Mononuclear cell (primary cell): ENCODE measurements around the gene ITPR3. TPM values are rescaled to one million over a fixed set of nuclear protein-coding genes. Genes with fewer than 3 reads are reported as not detected.

ENCODE experiments used
- H3K27me3 ChIP-seq: 2 replicates; pipeline ENCODE4 v1.6.0; 2011; ENCODE audit warnings: low read length, control low read depth; ENCODE audit not compliant: insufficient read depth
- H3K4me1 ChIP-seq: 2 replicates; pipeline ENCODE4 v1.5.1; 2011; ENCODE audit warnings: mild to moderate bottlenecking, low read length, control low read depth; ENCODE audit not compliant: insufficient read depth
- H3K4me3 ChIP-seq: 2 replicates; pipeline ENCODE4 v1.5.1; 2011; ENCODE audit warnings: mild to moderate bottlenecking, low read length, moderate library complexity
- H3K9me3 ChIP-seq: 2 replicates; pipeline ENCODE4 v1.5.1; 2011; ENCODE audit warnings: low read depth, mild to moderate bottlenecking, control low read depth, low read length
- total RNA-seq: library from RNA; depleted of rRNA; stranded (reverse); fragments of >200 nt; gene quantifications from one replicate; pipeline ENCODE4 v1.2.3, GENCODE V29; 2012

ITPR3 gene
- total RNA-seq, 1 donor: 13.6 TPM

DNA sequence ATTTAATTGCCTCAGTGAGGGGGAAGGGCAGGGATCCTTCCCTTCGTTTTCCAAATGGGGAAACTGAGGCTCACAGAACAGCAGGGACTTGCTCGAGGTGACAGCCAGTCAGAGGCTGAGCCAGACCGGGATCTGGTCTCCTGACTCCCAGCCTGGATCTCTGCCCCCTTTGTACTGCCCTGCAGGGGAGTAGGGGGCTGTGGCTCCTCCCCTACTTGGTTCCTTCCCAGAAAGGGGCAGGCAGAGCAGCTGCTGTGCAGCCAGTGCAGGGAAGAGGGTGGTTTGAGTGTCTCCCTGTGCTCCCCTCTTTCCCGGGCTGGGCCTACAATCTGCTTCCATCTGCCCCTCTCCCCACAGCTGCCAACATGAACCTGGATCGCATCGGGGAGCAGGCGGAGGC is 52.7 kb downstream of the ITPR3 start:
- H3K27me3 ChIP-seq: no peaks in the 10 kb centered on the region
- peaks cover under 1% of the 10 kb centered on the region for H3K4me1 ChIP-seq
- no peak overlapping the region for H3K4me3 ChIP-seq
- no peaks in the 10 kb centered on the region for H3K9me3 ChIP-seq

DNA sequence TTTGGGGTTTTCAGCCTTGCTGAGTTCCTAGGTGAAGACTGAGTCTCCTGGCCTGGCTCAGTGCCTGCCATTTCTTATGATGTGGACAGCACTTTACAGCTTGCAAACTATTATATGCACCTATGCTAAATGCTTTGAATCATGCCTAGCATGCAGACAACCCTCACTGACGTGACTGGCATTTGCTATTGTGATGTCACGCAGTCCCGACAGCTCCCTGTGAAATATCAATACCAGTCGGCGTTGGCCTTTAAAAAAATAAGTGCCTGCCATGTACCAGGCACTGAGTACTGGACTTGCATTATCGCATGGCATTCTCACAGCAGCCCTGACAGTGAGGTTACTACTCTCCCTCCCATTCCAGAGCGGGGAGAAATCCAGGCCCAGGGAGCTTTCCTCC is 54.8 kb downstream of the ITPR3 start:
- Histone ChIP-seq H3K9me3 (no peaks in the 10 kb centered on the region), H3K4me3 (no peak overlapping the region), H3K27me3 (no peaks in the 10 kb centered on the region), H3K4me1 (no peaks in the 10 kb centered on the region)

DNA sequence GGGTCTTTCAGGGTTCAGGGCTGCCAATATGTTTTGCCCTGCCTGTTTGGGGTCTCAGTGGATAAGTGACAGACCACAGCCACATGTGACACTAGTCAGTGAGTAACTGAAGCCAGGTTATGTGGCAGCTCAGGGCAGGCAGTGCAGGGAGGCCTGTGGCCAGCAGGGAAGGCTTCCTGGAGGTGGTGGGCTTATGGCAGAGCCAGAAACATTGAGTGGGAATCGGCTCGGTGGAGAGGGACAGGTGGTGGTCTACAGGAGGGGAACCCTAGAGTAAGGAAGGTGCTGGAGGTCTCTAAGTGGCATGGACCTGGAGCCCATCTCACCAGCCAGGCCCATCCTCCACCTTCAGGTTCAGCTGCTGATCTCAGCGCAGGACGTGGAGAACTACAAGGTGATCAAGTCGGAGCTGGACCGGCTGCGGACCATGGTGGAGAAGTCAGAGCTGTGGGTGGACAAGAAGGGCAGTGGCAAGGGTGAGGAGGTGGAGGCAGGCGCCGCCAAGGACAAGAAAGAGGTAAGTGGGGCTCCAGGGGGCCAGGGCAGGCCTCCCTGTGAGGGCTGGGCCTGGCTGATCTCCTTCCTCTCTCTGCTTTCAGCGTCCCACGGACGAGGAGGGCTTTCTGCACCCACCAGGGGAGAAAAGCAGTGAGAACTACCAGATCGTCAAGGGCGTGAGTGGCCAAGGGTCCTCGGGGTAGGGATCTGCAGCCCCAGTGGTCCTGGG is 55.5 kb downstream of the ITPR3 start:
- H3K4me3 ChIP-seq: no peak overlapping the region
- no peaks in the 10 kb centered on the region for H3K4me1 ChIP-seq
- no peaks in the 10 kb centered on the region for H3K9me3 ChIP-seq
- no peaks in the 10 kb centered on the region for H3K27me3 ChIP-seq

DNA sequence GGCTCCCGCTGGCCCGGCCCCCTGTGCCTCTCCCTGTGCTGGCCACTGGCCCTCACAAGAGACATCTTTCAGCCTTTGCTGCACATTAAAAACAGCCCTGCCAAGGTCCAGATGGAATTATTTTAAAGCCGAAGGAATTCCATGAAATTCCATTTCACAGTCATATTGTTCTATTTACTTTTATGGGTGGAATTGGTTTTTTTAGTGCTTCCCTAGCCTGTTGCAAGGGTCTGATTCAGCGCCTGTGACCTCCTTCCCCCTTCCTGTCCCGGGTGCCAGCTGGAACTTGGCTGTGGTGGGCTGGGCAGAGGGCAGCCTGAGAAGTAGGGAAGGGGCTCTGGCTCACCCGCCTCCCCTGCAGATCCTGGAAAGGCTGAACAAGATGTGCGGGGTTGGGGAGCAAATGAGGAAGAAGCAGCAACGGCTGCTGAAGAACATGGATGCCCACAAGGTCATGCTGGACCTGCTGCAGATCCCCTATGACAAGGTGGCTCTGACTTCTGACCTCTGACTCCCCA is 56.1 kb downstream of the ITPR3 start:
- no peaks in the 10 kb centered on the region for H3K4me1 ChIP-seq
- H3K4me3 ChIP-seq: no peak overlapping the region
- no peaks in the 10 kb centered on the region for H3K9me3 ChIP-seq
- no peaks in the 10 kb centered on the region for H3K27me3 ChIP-seq

DNA sequence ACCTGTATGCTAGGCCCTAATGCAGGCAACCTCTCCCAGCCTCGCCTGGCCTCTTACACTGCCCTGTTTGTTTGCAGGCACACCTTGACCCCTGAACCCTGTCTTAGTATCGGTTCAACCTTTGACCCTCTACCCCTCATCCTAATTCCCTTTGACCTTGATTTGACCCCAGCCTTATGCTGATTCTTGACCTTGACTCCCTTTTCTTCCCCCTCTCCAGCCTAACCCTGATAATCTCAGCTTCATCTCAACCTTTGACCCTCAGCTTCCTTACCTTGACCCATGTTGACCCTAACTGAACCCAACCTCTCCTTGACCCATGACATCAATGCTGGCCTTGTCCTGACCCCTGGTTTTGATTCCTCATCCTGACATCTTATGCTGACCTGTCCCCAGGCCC is 56.6 kb downstream of the ITPR3 start:
- Histone ChIP-seq H3K4me3 (no peak overlapping the region), H3K27me3 (no peaks in the 10 kb centered on the region), H3K9me3 (no peaks in the 10 kb centered on the region), H3K4me1 (no peaks in the 10 kb centered on the region)

DNA sequence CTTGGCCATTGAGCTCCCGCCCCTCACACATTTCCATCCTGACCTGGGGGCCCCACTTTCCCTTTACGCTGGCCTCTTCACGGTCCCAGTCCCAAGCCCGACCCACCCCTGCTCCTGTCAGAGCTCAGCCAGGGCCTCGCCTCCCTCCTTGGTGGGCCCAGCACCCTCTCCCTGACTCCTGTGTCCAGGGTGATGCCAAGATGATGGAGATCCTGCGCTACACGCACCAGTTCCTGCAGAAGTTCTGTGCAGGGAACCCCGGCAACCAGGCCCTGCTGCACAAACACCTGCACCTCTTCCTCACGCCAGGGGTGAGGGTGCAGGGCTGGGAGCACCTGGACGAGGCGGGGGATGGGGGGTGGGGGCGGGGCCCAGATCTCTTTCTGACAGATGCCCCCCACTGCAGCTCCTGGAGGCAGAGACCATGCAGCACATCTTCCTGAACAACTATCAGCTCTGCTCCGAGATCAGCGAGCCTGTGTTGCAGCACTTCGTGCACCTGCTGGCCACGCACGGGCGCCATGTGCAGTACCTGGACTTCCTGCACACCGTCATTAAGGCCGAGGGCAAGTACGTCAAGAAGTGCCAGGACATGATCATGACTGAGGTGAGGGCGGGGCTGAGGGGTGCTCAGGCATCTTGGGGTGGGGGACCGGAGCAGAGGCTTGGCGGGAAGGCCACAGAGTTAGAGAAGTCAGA is 57.3 kb downstream of the ITPR3 start:
- no peaks in the 10 kb centered on the region for H3K4me1 ChIP-seq
- no peak overlapping the region for H3K4me3 ChIP-seq
- H3K9me3 ChIP-seq: no peaks in the 10 kb centered on the region
- H3K27me3 ChIP-seq: no peaks in the 10 kb centered on the region

DNA sequence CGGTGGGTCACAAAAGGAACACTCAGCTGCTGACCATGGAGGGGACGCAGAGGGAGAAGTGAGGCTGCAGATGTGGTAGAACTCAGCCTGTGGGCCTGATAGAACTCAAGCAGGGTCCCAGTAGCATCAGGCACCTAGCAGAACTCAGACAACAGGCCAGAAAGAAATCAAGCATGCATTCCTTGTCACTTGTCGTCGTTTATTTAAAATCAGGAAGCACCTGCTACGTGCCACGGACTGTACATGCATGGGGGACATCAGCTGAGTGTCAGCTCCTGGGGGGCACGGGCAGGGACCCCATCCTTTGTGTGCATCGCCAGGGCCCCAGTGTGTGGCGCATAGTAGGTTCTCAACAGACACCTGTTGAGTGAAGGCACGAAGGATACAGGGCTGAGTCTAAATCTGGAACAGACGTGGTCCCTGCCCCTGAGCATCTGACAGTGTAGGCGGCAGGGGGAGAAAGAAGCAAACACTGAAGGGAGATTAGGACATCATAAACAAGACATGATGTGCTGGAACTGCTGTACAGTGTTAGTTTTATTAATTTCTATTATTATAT is 57.9 kb downstream of the ITPR3 start:
- Histone ChIP-seq H3K4me1 (no peaks in the 10 kb centered on the region), H3K4me3 (no peak overlapping the region), H3K9me3 (no peaks in the 10 kb centered on the region), H3K27me3 (no peaks in the 10 kb centered on the region)

DNA sequence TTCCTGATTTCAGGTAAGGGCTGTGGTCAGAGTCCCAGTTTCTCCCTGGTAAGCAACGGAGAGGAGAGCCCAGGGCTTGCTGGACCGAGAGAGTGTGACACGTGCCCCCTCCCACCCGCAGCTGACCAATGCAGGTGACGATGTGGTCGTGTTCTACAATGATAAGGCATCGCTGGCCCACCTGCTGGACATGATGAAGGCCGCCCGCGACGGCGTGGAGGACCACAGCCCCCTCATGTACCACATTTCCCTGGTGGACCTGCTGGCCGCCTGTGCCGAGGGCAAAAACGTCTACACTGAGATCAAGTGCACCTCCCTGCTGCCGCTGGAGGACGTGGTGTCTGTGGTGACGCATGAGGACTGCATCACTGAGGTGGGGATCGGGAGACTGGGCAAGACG is 58.6 kb downstream of the ITPR3 start:
- Histone ChIP-seq H3K4me3 (no peak overlapping the region), H3K4me1 (no peaks in the 10 kb centered on the region), H3K27me3 (no peaks in the 10 kb centered on the region), H3K9me3 (no peaks in the 10 kb centered on the region)

DNA sequence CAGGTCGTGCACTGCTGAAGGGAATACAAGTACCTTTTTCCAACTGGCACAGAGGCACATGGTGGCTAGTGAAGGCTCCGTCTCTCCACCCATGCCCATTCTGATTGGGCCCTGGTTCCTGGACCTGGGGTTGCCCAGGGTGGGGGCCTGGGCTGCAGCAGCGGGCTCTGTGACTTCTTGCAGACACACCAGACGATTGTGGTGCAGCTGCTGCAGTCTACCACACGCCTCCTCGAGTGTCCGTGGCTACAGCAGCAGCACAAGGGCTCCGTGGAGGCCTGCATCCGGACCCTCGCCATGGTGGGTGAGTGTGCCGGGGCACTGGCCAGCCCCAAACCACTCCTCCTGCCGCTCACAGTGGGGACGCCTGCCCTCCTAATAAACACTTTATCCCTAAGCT is 61.2 kb downstream of the ITPR3 start:
- H3K9me3 ChIP-seq: no peaks in the 10 kb centered on the region

DNA sequence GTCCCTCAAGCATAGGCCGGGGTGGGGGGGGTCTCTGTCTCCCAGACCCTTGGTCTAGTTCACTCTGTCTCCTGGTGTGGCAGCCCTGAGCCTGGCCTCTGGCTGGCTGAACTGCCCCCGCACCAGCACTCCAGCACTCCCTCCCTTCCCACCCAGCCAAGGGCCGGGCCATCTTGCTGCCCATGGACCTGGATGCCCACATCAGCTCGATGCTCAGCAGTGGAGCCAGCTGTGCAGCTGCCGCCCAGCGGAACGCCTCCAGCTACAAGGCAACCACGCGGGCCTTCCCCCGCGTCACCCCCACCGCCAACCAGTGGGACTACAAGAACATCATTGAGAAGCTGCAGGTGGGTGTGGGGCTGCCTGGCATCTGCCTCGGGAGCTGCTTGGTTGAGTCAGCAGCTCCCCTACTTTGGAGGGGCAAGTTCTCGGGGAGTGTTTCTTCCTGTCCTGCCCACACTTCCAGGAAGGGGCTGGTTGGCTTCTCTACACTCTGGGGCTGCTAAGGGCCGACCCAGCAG is 62.0 kb downstream of the ITPR3 start:
- H3K9me3 ChIP-seq: no peaks in the 10 kb centered on the region
- no peaks in the 10 kb centered on the region for H3K4me1 ChIP-seq
- H3K4me3 ChIP-seq: no peak overlapping the region
- H3K27me3 ChIP-seq: no peaks in the 10 kb centered on the region

More for the DNA sequence above, 61.2 kb downstream of the ITPR3 start:
- no peaks in the 10 kb centered on the region for H3K27me3 ChIP-seq
- H3K4me3 ChIP-seq: no peak overlapping the region
- H3K4me1 ChIP-seq: no peaks in the 10 kb centered on the region

DNA sequence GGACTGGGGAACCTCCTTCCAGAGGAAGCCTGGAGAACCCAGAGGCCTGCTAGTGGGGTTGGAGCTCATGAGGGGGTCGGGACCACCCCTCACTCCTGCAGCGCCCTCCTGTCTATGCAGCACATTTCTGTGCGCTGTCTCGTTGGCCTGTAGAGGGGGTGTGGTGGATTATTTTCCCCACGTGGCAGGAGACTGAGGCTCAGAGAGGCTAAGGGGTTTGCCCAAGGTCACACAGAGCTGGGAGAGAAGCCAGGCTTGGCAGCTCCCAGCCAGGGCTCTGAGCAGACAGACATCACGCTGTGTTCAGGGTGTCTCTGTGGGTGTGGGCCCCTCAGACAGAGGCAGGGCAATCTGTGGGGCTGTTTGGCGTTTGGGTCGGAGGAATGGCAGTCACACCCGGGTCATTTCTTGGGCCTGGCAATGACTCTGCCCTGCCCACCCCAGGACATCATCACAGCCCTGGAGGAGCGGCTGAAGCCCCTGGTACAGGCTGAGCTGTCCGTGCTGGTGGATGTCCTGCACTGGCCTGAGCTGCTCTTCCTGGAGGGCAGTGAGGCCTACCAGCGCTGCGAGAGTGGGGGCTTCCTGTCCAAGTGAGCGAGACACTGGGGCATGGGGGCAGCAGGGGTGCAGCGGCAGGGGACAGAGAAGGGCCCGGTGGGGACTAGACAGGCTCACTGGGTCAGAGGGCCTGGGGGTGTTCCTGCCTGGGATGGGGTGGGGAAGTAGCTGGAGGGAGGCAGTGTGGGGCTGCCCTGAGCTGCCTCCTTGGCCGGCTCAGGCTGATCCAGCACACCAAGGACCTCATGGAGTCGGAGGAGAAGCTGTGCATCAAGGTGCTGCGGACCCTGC is 62.7 kb downstream of the ITPR3 start:
- no peaks in the 10 kb centered on the region for H3K9me3 ChIP-seq
- no peaks in the 10 kb centered on the region for H3K27me3 ChIP-seq
- H3K4me3 ChIP-seq: no peak overlapping the region
- H3K4me1 ChIP-seq: no peaks in the 10 kb centered on the region

DNA sequence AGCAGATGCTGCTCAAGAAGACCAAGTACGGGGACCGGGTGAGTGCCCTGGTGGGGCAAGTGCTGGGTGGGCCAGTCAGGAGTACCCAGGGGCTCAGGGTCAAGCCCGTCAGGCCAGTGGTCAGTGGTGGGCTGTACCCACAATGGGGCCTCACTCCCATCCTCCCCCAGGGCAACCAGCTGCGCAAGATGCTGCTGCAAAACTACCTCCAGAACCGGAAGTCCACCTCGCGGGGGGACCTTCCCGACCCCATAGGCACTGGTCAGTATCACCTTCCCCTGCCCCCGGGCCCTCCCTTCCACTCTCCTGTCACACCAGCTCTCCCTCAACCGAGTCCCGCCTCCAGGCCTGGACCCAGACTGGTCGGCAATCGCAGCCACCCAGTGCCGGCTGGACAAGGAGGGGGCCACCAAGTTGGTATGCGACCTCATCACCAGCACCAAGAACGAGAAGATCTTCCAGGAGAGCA is 63.3 kb downstream of the ITPR3 start:
- Histone ChIP-seq H3K9me3 (no peaks in the 10 kb centered on the region), H3K27me3 (no peaks in the 10 kb centered on the region), H3K4me1 (no peaks in the 10 kb centered on the region), H3K4me3 (no peak overlapping the region)

DNA sequence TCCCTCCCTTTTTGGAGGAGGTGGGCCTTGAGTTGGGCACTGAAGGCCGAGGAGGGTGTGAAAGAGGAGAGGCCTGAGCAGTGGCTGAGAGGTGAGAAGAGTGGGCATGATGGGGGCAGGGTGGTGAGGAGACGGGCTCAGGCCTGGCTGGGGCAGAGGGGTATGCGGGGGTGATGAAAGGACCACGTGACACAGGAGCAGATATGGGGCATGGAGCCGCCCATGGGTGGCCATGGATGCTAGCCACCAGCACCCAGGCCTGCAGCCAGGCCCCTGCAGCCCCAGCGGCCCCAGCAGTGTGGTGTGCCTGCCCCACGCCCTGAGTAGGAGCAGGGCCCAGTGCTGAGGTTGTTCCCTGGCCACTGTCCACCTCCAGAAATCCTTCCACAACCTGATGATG is 63.9 kb downstream of the ITPR3 start:
- Histone ChIP-seq H3K27me3 (no peaks in the 10 kb centered on the region), H3K4me3 (no peak overlapping the region), H3K9me3 (no peaks in the 10 kb centered on the region), H3K4me1 (no peaks in the 10 kb centered on the region)

DNA sequence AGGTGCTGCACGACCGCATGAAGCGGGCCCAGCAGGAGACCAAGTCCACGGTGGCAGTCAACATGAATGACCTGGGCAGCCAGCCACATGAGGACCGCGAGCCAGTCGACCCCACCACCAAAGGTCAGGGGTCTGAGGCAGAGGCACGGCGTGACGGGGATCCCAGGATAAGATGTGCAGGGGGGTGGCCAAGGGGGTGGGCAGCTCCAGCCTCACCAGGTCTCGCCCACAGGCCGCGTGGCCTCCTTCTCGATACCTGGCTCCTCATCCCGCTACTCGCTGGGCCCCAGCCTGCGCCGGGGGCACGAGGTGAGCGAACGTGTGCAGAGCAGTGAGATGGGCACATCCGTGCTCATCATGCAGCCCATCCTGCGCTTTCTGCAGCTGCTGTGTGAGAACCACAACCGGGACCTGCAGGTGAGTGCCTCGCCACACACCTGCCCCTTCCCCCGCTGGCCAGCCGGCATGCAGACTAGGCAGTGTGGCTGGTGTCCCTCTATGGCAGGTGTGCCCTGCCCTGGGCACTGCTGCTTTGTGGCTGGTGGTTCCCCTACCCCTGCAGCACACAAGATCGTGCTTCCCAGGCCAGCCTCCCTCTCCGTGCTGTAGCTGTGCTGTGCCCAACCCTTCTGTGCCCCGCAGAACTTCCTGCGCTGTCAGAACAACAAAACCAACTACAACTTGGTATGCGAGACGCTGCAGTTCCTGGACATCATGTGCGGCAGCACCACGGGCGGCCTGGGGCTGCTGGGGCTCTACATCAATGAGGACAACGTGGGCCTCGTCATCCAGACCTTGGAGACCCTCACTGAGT is 64.5 kb downstream of the ITPR3 start:
- no peaks in the 10 kb centered on the region for H3K4me1 ChIP-seq
- H3K4me3 ChIP-seq: no peak overlapping the region
- H3K27me3 ChIP-seq: no peaks in the 10 kb centered on the region
- H3K9me3 ChIP-seq: no peaks in the 10 kb centered on the region
